AG04450 (cell line): Measurements from ENCODE around the gene KLHL2. TPM values are rescaled to one million over a fixed set of nuclear protein-coding genes. Genes with fewer than 3 reads are reported as not detected.

Source experiments
- CTCF ChIA-PET: fragments of 300-600, 350-600 bp; formaldehyde crosslinking; extraction: SDS; loops from one replicate; lab custom pipeline; 2022; ENCODE audit warnings: antibody characterized with exemption, inconsistent platforms; lab: Charles Lee
- POLR2A ChIA-PET: fragments of 350-600 bp; formaldehyde crosslinking; extraction: SDS; loops from one replicate; lab custom pipeline; 2021; ENCODE audit warnings: antibody characterized with exemption, inconsistent platforms; lab: Yijun Ruan, JAX
- DNase-seq: peaks from one replicate; pipeline ENCODE4 v3.0.0-alpha.2; 2011; ENCODE audit warnings: low read depth, low spot score
- H3K27ac ChIP-seq: one replicate; pipeline ENCODE4 v1.5.1; 2012; ENCODE audit warnings: low read depth, low read length, control low read depth
- H3K27me3 ChIP-seq: one replicate; pipeline ENCODE4 v1.6.0; 2012; ENCODE audit warnings: low read length; ENCODE audit not compliant: control insufficient read depth, insufficient read depth
- H3K4me3 ChIP-seq: 2 replicates; pipeline ENCODE4 v1.5.1; 2011; ENCODE audit warnings: mild to moderate bottlenecking, low read depth, low read length, control low read depth
- H3K9me3 ChIP-seq: 2 replicates; pipeline ENCODE4 v1.5.1; 2012; ENCODE audit warnings: low read length; ENCODE audit not compliant: control insufficient read depth, insufficient read depth
- CTCF ChIP-seq: IDR thresholded peaks from 2 replicates; pipeline ENCODE4 v1.5.1; 2011; ENCODE audit warnings: low read depth, low read length, control low read depth, inconsistent platforms
- polyA plus RNA-seq: library from polyadenylated mRNA; depleted of rRNA; stranded (reverse); fragments of >200 nt; gene quantifications from 2 replicates; pipeline ENCODE4 v1.2.3, GENCODE V29; 2011

Gene KLHL2
- polyA plus RNA-seq, 1 experiment = 16.4 TPM

GRCh38 chr4:165345666-165346417 is 138.5 kb downstream of the KLHL2 start:
- peaks cover 4% of the 10 kb centered on the region for H3K27me3 ChIP-seq
- peak; percentile 39 for TF ChIP-seq CTCF
- ChIA-PET CTCF (interaction anchor here (0.7 to 7.9 kb wide), 8 partner anchors 10 to 233 kb away, joined by 3 to 125 read pairs (median 4); partner anchors contain the start of gene TMEM192), POLR2A (no interaction called here)
- no peak overlapping the region for H3K4me3 ChIP-seq
- no peak for DNase-seq
- no peaks in the 10 kb centered on the region for H3K9me3 ChIP-seq
- no peak overlapping the region for H3K27ac ChIP-seq

- Histone ChIP-seq H3K4me3 (no peak overlapping the region), H3K27ac (no peak overlapping the region), H3K27me3 (peaks cover 4% of the 10 kb centered on the region), H3K9me3 (no peaks in the 10 kb centered on the region)
- ChIA-PET CTCF (interaction anchor here (1.5 to 7.9 kb wide), 2 partner anchors 29 to 217 kb away, joined by 4 to 125 read pairs; no protein-coding TSS in a partner anchor), POLR2A (no interaction called here)
- TF ChIP-seq CTCF = no peak
- DNase-seq = no peak
Measured at GRCh38 chr4:165347647-165348569, 140.5 kb downstream of the KLHL2 start.

- DNase-seq = no peak
- Histone ChIP-seq H3K9me3 (no peaks in the 10 kb centered on the region), H3K4me3 (no peak overlapping the region), H3K27me3 (peaks cover 4% of the 10 kb centered on the region), H3K27ac (no peak overlapping the region)
- POLR2A ChIA-PET = no interaction called here
- CTCF ChIA-PET = interaction anchor here (0.8 to 1.5 kb wide), 2 partner anchors 220 to 255 kb away, joined by 3 to 6 read pairs; no protein-coding TSS in a partner anchor
- no peak for TF ChIP-seq CTCF
Measured at GRCh38 chr4:165351359-165352130, 144.2 kb downstream of the KLHL2 start.

GRCh38 chr4:165355900-165356300 is 148.5 kb downstream of the KLHL2 start:
- CTCF ChIA-PET = interaction anchor here (0.9 to 2.7 kb wide), 7 partner anchors 9 to 225 kb away, joined by 3 to 15 read pairs (median 5); no protein-coding TSS in a partner anchor

More at GRCh38 chr4:165355900-165356300, 148.5 kb downstream of the KLHL2 start:
- no peak overlapping the region for H3K27ac ChIP-seq
- no peak overlapping the region for H3K4me3 ChIP-seq
- H3K9me3 ChIP-seq = no peaks in the 10 kb centered on the region
- no peaks in the 10 kb centered on the region for H3K27me3 ChIP-seq
- POLR2A ChIA-PET = no interaction called here
- no peak for DNase-seq
- peak; percentile 59 for TF ChIP-seq CTCF
